ENCODE data around the gene C1QL4. TPM values are rescaled to one million over a fixed set of nuclear protein-coding genes. Genes with fewer than 3 reads are reported as not detected.

Gene C1QL4
- total RNA-seq, 1 experiment from 2014 or later, result not detected

- Mint-ChIP-seq H3K4me3 (ENCODE audit: unreplicated experiment) (no peak overlapping the region), H3K4me1 (ENCODE audit: insufficient read depth, unreplicated experiment) (no peaks in the 10 kb centered on the region), H3K27me3 (ENCODE audit: insufficient read depth, unreplicated experiment) (peaks cover 2% of the 10 kb centered on the region), H3K9me3 (ENCODE audit: unreplicated experiment) (no peaks in the 10 kb centered on the region), H3K36me3 (ENCODE audit: insufficient read depth, unreplicated experiment) (no peaks in the 10 kb centered on the region), H3K27ac (ENCODE audit: low read depth, unreplicated experiment) (no peak overlapping the region)
- no peak for DNase-seq (ENCODE audit: unreplicated experiment)
- no TSS peak for BruUV-seq (replicated peaks)
- TF ChIP-seq CTCF (IDR thresholded peaks at IDR 0.05; ENCODE audit: unreplicated experiment), result no peak
- POLR2A ChIA-PET, result interaction anchor here (0.7 to 1.1 kb wide), 2 partner anchors 18 to 194 kb away, joined by 3 read pairs; no protein-coding TSS in a partner anchor
- CTCF ChIA-PET, result interaction anchor here (1.2 to 3.9 kb wide), 2 partner anchors 15 to 53 kb away, joined by 4 to 15 read pairs; no protein-coding TSS in a partner anchor
- intact Hi-C loops (cut with micrococcal nuclease), result no loop called here
These were observed 32.8 kb downstream of the C1QL4 start for GRCh38 chr12:49304161-49304560.

DNA sequence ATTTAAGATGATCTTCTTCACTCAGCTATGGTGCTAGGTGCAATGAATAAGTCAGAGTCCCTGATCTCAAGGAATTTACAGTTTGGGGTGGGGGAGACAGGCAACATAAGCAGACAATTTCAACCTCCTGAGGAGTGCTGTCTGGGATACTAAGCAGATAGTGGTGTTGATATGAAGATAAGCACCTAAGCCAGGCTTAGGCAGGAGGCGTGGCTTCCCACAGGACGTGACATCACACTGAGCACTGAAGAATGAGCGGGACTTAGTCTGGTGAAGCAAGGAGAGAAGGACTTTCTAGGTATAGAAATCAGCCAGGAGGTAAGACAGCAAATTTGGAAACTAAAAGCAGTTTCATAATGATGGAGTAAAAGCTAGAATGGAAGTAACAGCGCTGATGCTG is 35.2 kb downstream of the C1QL4 start:
- Mint-ChIP-seq H3K27me3 (ENCODE audit: insufficient read depth, unreplicated experiment) (peaks cover 11% of the 10 kb centered on the region), H3K36me3 (ENCODE audit: insufficient read depth, unreplicated experiment) (no peaks in the 10 kb centered on the region), H3K4me3 (ENCODE audit: unreplicated experiment) (no peak overlapping the region), H3K9me3 (ENCODE audit: unreplicated experiment) (no peaks in the 10 kb centered on the region), H3K27ac (ENCODE audit: low read depth, unreplicated experiment) (no peak overlapping the region), H3K4me1 (ENCODE audit: insufficient read depth, unreplicated experiment) (no peaks in the 10 kb centered on the region)
- POLR2A ChIA-PET, result interaction anchor here (0.5 to 0.6 kb wide), 2 partner anchors 108 to 283 kb away, joined by 3 to 4 read pairs; no protein-coding TSS in a partner anchor
- DNase-seq (ENCODE audit: unreplicated experiment), result no peak
- intact Hi-C loops (cut with micrococcal nuclease), result no loop called here
- no peak for TF ChIP-seq CTCF (IDR thresholded peaks at IDR 0.05; ENCODE audit: unreplicated experiment)
- CTCF ChIA-PET, result interaction anchor here (0.6 to 1.7 kb wide), 2 partner anchors 36 to 46 kb away, joined by 4 to 6 read pairs; partner anchors contain the start of gene DNAJC22
- no TSS peak for BruUV-seq (replicated peaks)

- no TSS peak for BruUV-seq (replicated peaks)
- Mint-ChIP-seq H3K4me3 (ENCODE audit: unreplicated experiment) (no peak overlapping the region), H3K4me1 (ENCODE audit: insufficient read depth, unreplicated experiment) (peaks cover 4% of the 10 kb centered on the region), H3K27me3 (ENCODE audit: insufficient read depth, unreplicated experiment) (peaks cover 11% of the 10 kb centered on the region), H3K9me3 (ENCODE audit: unreplicated experiment) (no peaks in the 10 kb centered on the region), H3K36me3 (ENCODE audit: insufficient read depth, unreplicated experiment) (no peaks in the 10 kb centered on the region), H3K27ac (ENCODE audit: low read depth, unreplicated experiment) (no peak overlapping the region)
- no peak for DNase-seq (ENCODE audit: unreplicated experiment)
- ChIA-PET CTCF (interaction anchor here (0.6 to 16.4 kb wide), 6 partner anchors 8 to 544 kb away, joined by 3 to 251 read pairs (median 8); partner anchors contain the start of genes C1QL4 and DNAJC22), POLR2A (interaction anchor here (1.2 kb wide), 1 partner anchor 34 kb away, joined by 4 read pairs; the partner anchor contains the start of gene TUBA1C)
- intact Hi-C loops (cut with micrococcal nuclease), result no loop called here
- no peak for TF ChIP-seq CTCF (IDR thresholded peaks at IDR 0.05; ENCODE audit: unreplicated experiment)
These were observed 38.8 kb downstream of the C1QL4 start for GRCh38 chr12:49298160-49298559.

DNA sequence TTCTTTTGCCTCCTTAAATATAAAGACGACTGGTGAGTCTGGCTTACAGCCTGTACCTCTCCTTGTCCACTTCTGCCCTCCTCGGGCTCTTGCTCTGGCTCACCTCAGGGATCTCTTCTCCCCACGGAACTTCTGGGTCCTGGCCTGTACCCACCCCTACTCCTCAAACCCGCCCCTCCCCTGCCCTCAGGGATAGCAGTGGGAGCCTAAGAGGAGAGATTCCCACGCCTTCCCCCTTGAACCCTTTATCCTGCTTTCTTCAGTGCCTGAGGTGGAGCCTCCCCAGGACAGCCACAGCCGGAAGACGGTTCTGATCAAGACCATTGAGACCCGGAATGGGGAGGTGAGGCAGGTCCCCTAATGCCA is 39.3 kb downstream of the C1QL4 start:
- no peak for TF ChIP-seq CTCF (IDR thresholded peaks at IDR 0.05; ENCODE audit: unreplicated experiment)
- intact Hi-C loops (cut with micrococcal nuclease), result no loop called here

More for the DNA sequence above, 39.3 kb downstream of the C1QL4 start:
- H3K27ac Mint-ChIP-seq (ENCODE audit: low read depth, unreplicated experiment), result no peak overlapping the region
- DNase-seq (ENCODE audit: unreplicated experiment), result no peak
- ChIA-PET CTCF (interaction anchor here (0.8 to 16.4 kb wide), 14 partner anchors 8 to 255 kb away, joined by 3 to 251 read pairs (median 7); partner anchors contain the start of genes C1QL4 and DNAJC22), POLR2A (interaction anchor here (1.2 kb wide), 1 partner anchor 33 kb away, joined by 4 read pairs; the partner anchor contains the start of gene TUBA1C)
- BruUV-seq (replicated peaks), result no TSS peak
- H3K4me1 Mint-ChIP-seq (ENCODE audit: insufficient read depth, unreplicated experiment), result peaks cover 6% of the 10 kb centered on the region
- H3K9me3 Mint-ChIP-seq (ENCODE audit: unreplicated experiment), result no peaks in the 10 kb centered on the region
- H3K4me3 Mint-ChIP-seq (ENCODE audit: unreplicated experiment), result peak overlapping the region; percentile 67
- H3K36me3 Mint-ChIP-seq (ENCODE audit: insufficient read depth, unreplicated experiment), result no peaks in the 10 kb centered on the region
- peaks cover 11% of the 10 kb centered on the region for H3K27me3 Mint-ChIP-seq (ENCODE audit: insufficient read depth, unreplicated experiment)

All from MCF 10A (cell line).